ENCODE results near the gene CR2.
"Not testable (repeated sequence)": the region's sequence is repeated elsewhere in the genome, so short reads cannot be mapped to it uniquely, and the experiment has no call there.

CR2 gene

GRCh38 chr1:207520400-207521345 lies 66.5 kb downstream of the CR2 start:
- not testable (repeated sequence) for H3K27ac ChIP-seq (ENCODE audit: insufficient read depth, low read length, poor library complexity, severe bottlenecking); H3K9me3 ChIP-seq (ENCODE audit: control insufficient read depth, low read length); H3K27me3 ChIP-seq (replicated peaks; ENCODE audit: control insufficient read depth, insufficient read depth, low read length, poor library complexity, severe bottlenecking); H3K36me3 ChIP-seq (ENCODE audit: control insufficient read depth, insufficient read depth, low read length); H3K4me1 ChIP-seq (ENCODE audit: control insufficient read depth, insufficient read depth, low read length, poor library complexity, severe bottlenecking); H3K4me3 ChIP-seq (ENCODE audit: insufficient read depth, low read depth, low read length, poor library complexity, severe bottlenecking); DNase-seq

GRCh38 chr1:207525239-207525638 lies 71.1 kb downstream of the CR2 start:
- not testable (repeated sequence) for H3K9me3 ChIP-seq (ENCODE audit: control insufficient read depth, low read length); H3K4me3 ChIP-seq (ENCODE audit: insufficient read depth, low read depth, low read length, poor library complexity, severe bottlenecking); H3K4me1 ChIP-seq (ENCODE audit: control insufficient read depth, insufficient read depth, low read length, poor library complexity, severe bottlenecking); DNase-seq; H3K27ac ChIP-seq (ENCODE audit: insufficient read depth, low read length, poor library complexity, severe bottlenecking); H3K36me3 ChIP-seq (ENCODE audit: control insufficient read depth, insufficient read depth, low read length); H3K27me3 ChIP-seq (replicated peaks; ENCODE audit: control insufficient read depth, insufficient read depth, low read length, poor library complexity, severe bottlenecking)

GRCh38 chr1:207528401-207528800 lies 74.3 kb downstream of the CR2 start:
- DNase-seq; H3K4me1 ChIP-seq (ENCODE audit: control insufficient read depth, insufficient read depth, low read length, poor library complexity, severe bottlenecking); H3K4me3 ChIP-seq (ENCODE audit: insufficient read depth, low read depth, low read length, poor library complexity, severe bottlenecking): not testable (repeated sequence)

GRCh38 chr1:207536263-207536662 lies 82.1 kb downstream of the CR2 start:
- not testable (repeated sequence) for H3K36me3 ChIP-seq (ENCODE audit: control insufficient read depth, insufficient read depth, low read length); H3K27ac ChIP-seq (ENCODE audit: insufficient read depth, low read length, poor library complexity, severe bottlenecking); H3K9me3 ChIP-seq (ENCODE audit: control insufficient read depth, low read length); H3K27me3 ChIP-seq (replicated peaks; ENCODE audit: control insufficient read depth, insufficient read depth, low read length, poor library complexity, severe bottlenecking); DNase-seq; H3K4me3 ChIP-seq (ENCODE audit: insufficient read depth, low read depth, low read length, poor library complexity, severe bottlenecking); H3K4me1 ChIP-seq (ENCODE audit: control insufficient read depth, insufficient read depth, low read length, poor library complexity, severe bottlenecking)

More at GRCh38 chr1:207528401-207528800, 74.3 kb downstream of the CR2 start:
- H3K36me3 ChIP-seq (ENCODE audit: control insufficient read depth, insufficient read depth, low read length); H3K27me3 ChIP-seq (replicated peaks; ENCODE audit: control insufficient read depth, insufficient read depth, low read length, poor library complexity, severe bottlenecking); H3K27ac ChIP-seq (ENCODE audit: insufficient read depth, low read length, poor library complexity, severe bottlenecking); H3K9me3 ChIP-seq (ENCODE audit: control insufficient read depth, low read length): not testable (repeated sequence)
